DMS79 (cell line): ENCODE data around the gene RIPPLY2.

Experiments
- DNase-seq: peaks from one replicate; lab custom pipeline; 2025; lab: John Stamatoyannopoulos, UW

Gene RIPPLY2

GRCh38 chr6:83905648-83906047, 52.5 kb downstream of the RIPPLY2 start:
- no peak for DNase-seq
